Measurements from ENCODE around the gene UBN2.

The UBN2 gene

GRCh38 chr7:139232377-139232717, 1.3 kb downstream of the UBN2 start:
- peaks cover 2% of the 10 kb centered on the region; the same call in 1 of the 2 replicates for H3K36me3 ChIP-seq (ENCODE audit: insufficient read depth, low read length)
- peaks cover 44% of the 10 kb centered on the region for H3K79me2 ChIP-seq (ENCODE audit: insufficient read depth, low read length)
- peak overlapping the region; percentile 97 for H3K4me2 ChIP-seq (ENCODE audit: low read depth, low read length, poor library complexity, severe bottlenecking)
- H3K4me1 ChIP-seq (ENCODE audit: insufficient read depth, low read length, poor library complexity, severe bottlenecking): peaks cover 37% of the 10 kb centered on the region
- peak overlapping the region; percentile 89 for H3K4me3 ChIP-seq (ENCODE audit: low read length, poor library complexity, severe bottlenecking)
- H3K9ac ChIP-seq (ENCODE audit: low read depth, low read length, poor library complexity, severe bottlenecking): peak overlapping the region; percentile 63
- no peaks in the 10 kb centered on the region for H3F3A ChIP-seq (ENCODE audit: low read depth)
- no peaks in the 10 kb centered on the region for H3K9me2 ChIP-seq (replicated peaks; ENCODE audit: low read depth, low read length)
- no peak overlapping the region for H2AFZ ChIP-seq (ENCODE audit: low read length)
- H3K9me3 ChIP-seq (ENCODE audit: insufficient read depth, low read depth, low read length): no peaks in the 10 kb centered on the region
- no peaks in the 10 kb centered on the region for H3K27me3 ChIP-seq (ENCODE audit: insufficient read depth, low read length, poor library complexity, severe bottlenecking)
- H4K20me1 ChIP-seq (ENCODE audit: insufficient read depth, low read length, poor library complexity, severe bottlenecking): peaks cover 34% of the 10 kb centered on the region
- TF ChIP-seq EZH2phosphoT487 (IDR thresholded peaks at IDR 0.05; ENCODE audit: borderline replicate concordance) (no peak), CTCF (conservative IDR thresholded peaks at IDR 0.05; ENCODE audit: low read length) (no peak)

- Histone ChIP-seq H3K9me2 (replicated peaks; ENCODE audit: low read depth, low read length) (no peaks in the 10 kb centered on the region), H3K4me3 (ENCODE audit: low read length, poor library complexity, severe bottlenecking) (peak overlapping the region; percentile 89), H3K27me3 (ENCODE audit: insufficient read depth, low read length, poor library complexity, severe bottlenecking) (no peaks in the 10 kb centered on the region), H3K79me2 (ENCODE audit: insufficient read depth, low read length) (peaks cover 44% of the 10 kb centered on the region), H2AFZ (ENCODE audit: low read length) (no peak overlapping the region), H3K36me3 (ENCODE audit: insufficient read depth, low read length) (peaks cover 8% of the 10 kb centered on the region; the same call in 1 of the 2 replicates), H4K20me1 (ENCODE audit: insufficient read depth, low read length, poor library complexity, severe bottlenecking) (peaks cover 34% of the 10 kb centered on the region), H3K9me3 (ENCODE audit: insufficient read depth, low read depth, low read length) (no peaks in the 10 kb centered on the region), H3K4me2 (ENCODE audit: low read depth, low read length, poor library complexity, severe bottlenecking) (peak overlapping the region; percentile 97), H3K4me1 (ENCODE audit: insufficient read depth, low read length, poor library complexity, severe bottlenecking) (peaks cover 37% of the 10 kb centered on the region), H3F3A (ENCODE audit: low read depth) (no peaks in the 10 kb centered on the region), H3K9ac (ENCODE audit: low read depth, low read length, poor library complexity, severe bottlenecking) (peak overlapping the region; percentile 63)
- TF ChIP-seq EZH2phosphoT487 (IDR thresholded peaks at IDR 0.05; ENCODE audit: borderline replicate concordance): no peak
- TF ChIP-seq CTCF (conservative IDR thresholded peaks at IDR 0.05; ENCODE audit: low read length): no peak
Observed at GRCh38 chr7:139232904-139233303, 1.9 kb downstream of the UBN2 start.

GRCh38 chr7:139241258-139241657, 10.2 kb downstream of the UBN2 start:
- Histone ChIP-seq H3K27me3 (ENCODE audit: insufficient read depth, low read length, poor library complexity, severe bottlenecking) (no peaks in the 10 kb centered on the region), H3K4me1 (ENCODE audit: insufficient read depth, low read length, poor library complexity, severe bottlenecking) (peaks cover 2% of the 10 kb centered on the region), H3K36me3 (ENCODE audit: insufficient read depth, low read length) (peaks cover 61% of the 10 kb centered on the region; the same call in 1 of the 2 replicates), H4K20me1 (ENCODE audit: insufficient read depth, low read length, poor library complexity, severe bottlenecking) (no peaks in the 10 kb centered on the region), H3K9ac (ENCODE audit: low read depth, low read length, poor library complexity, severe bottlenecking) (no peak overlapping the region), H3K4me2 (ENCODE audit: low read depth, low read length, poor library complexity, severe bottlenecking) (no peak overlapping the region), H3K4me3 (ENCODE audit: low read length, poor library complexity, severe bottlenecking) (no peak overlapping the region), H3K9me3 (ENCODE audit: insufficient read depth, low read depth, low read length) (no peaks in the 10 kb centered on the region), H2AFZ (ENCODE audit: low read length) (no peak overlapping the region), H3K9me2 (replicated peaks; ENCODE audit: low read depth, low read length) (no peaks in the 10 kb centered on the region), H3K79me2 (ENCODE audit: insufficient read depth, low read length) (peaks cover 6% of the 10 kb centered on the region), H3F3A (ENCODE audit: low read depth) (no peaks in the 10 kb centered on the region)
- TF ChIP-seq EZH2phosphoT487 (IDR thresholded peaks at IDR 0.05; ENCODE audit: borderline replicate concordance): no peak
- no peak for TF ChIP-seq CTCF (conservative IDR thresholded peaks at IDR 0.05; ENCODE audit: low read length)
